Ramos (cell line): Measurements from ENCODE around the gene PDE3A.

Experiments used
- in situ Hi-C: fragments of 300-500 bp; cut with MboI; formaldehyde crosslinking; loops from one replicate; pipeline ENCODE4 v1.14.3; 2022; ENCODE audit warnings: low sequenced_read_pairs; ENCODE audit not compliant: unreplicated experiment

Gene PDE3A

DNA sequence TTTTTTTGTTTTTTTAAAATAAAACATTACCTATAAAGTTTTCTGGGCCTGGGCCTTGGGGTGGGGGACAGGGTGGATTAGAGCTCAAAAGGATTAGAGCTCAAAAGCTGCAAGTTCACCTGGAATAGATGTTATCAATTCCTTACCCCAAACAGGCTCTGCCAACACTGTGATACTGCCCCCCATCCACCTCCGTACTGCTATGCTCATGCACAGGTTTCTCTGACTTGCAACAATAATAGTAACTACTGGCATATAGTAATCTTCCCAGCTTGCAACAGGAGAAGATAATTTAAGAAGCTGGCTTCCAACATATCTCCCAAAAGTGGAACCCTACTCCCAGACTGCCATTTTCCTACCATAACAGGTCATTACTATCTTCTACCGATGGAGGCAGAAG lies 275.5 kb downstream of the PDE3A start:
- in situ Hi-C loops, result loop anchor here (25.0 kb wide), 1 partner anchor 518 kb away; no protein-coding TSS in a partner anchor

- in situ Hi-C loops, result loop anchor here (25.0 kb wide), 1 partner anchor 516 kb away; no protein-coding TSS in a partner anchor
Observed at GRCh38 chr12:20646239-20646827, 278.0 kb downstream of the PDE3A start.

- in situ Hi-C loops, result no loop called here
Observed at GRCh38 chr12:20653871-20654270, 285.5 kb downstream of the PDE3A start.

GRCh38 chr12:20656600-20656999 lies 288.3 kb downstream of the PDE3A start:
- in situ Hi-C loops, result no loop called here

GRCh38 chr12:20657496-20657895 lies 289.2 kb downstream of the PDE3A start:
- in situ Hi-C loops, result no loop called here

DNA sequence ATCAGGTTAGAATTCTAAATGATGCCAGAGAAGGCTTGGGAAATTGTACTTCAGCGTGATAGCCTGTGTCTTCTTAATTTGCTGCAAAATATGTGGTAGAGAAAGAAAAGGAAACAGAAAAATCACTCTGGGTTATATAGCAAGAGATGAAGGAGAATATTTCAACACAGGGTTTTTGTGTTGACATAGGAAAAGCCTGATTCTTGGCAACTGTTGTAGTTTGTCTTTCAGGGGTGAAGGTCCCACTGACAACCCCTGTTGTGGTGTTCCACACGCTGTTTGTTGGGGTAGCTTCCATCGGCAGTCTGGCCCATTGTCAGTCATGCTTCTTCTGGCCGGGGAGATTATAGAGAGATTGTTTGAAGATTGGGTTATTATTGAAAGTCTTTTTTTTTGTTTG lies 313.0 kb downstream of the PDE3A start:
- in situ Hi-C loops, result no loop called here

DNA sequence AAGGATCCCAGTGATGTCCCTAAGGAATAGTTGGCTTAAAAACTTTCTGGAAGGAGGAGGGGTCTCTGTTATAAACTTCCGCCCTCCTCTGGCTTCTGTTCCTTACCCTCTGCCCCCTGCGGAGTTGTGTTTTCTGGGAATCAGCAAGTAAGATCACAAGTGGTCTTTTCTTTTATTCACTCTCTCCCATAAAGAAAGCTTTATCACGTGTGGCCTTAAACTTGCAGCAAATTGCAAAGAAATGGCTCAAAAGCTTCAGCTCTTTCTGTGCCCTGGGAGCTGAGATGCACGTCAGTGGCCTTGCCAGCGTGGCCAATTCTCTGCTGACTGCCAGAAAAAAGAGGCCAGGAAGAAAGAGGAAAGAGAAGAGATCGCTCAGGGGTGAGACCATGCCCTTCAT lies 326.9 kb downstream of the PDE3A start, which contains the start of gene SLCO1C1:
Gene SLCO1C1 (plus strand): TSS at position 101 of the 400 bp plus-strand sequence. CDS start 4,245 bp downstream, outside the sequence.
- in situ Hi-C loops, result no loop called here

GRCh38 chr12:20696181-20696905 lies 328.0 kb downstream of the PDE3A start:
- in situ Hi-C loops, result no loop called here

- in situ Hi-C loops, result no loop called here
Observed at GRCh38 chr12:20701106-20701505, 332.8 kb downstream of the PDE3A start.

- in situ Hi-C loops, result no loop called here
Observed at GRCh38 chr12:20704860-20705259, 336.5 kb downstream of the PDE3A start.

GRCh38 chr12:20711846-20712245 lies 343.5 kb downstream of the PDE3A start:
- in situ Hi-C loops, result no loop called here

GRCh38 chr12:20716037-20716436 lies 347.7 kb downstream of the PDE3A start:
- in situ Hi-C loops, result no loop called here

GRCh38 chr12:20716985-20717384 lies 348.6 kb downstream of the PDE3A start:
- in situ Hi-C loops, result no loop called here

DNA sequence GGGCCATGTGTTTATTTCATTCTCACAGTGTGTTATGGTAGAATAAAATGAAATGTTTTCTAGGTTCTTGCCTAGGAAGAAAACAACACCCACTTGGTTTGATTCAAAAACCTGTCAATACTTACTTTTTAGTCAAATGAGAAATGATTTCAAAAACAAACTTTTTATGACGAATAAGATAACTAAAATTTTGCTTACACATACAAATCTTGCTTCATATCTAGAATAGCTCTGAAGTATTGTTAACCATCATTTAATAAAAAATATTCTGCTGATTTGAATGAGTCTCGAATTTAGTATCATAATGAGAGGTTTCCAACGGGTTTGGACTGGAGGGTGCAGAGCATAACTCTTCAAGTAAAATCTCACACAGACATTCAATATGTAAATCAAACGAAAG lies 350.0 kb downstream of the PDE3A start:
- in situ Hi-C loops, result no loop called here

DNA sequence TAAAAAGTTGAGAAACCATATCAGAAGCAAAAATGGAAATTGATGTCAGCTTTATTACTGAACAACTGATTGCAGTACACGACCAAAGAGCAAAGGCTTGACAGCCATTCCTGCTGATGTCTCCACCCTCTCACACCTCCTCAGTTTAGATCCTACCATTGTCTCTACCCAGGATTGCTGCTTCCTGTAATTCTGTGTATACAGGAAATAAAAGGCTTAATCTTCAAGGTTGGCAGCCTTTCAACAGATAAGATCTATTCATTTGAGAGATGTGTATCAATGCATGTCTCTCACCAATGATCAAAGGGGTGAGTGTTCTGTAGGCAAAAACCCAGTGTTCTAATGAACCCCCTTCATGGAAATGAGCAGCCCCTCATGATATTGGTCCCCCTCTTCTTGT lies 353.8 kb downstream of the PDE3A start:
- in situ Hi-C loops, result no loop called here

- in situ Hi-C loops, result no loop called here
Observed at GRCh38 chr12:20731274-20731673, 362.9 kb downstream of the PDE3A start.
